Vagina (tissue), 2 donors: ENCODE measurements around the gene CAB39. TPM values are rescaled to one million over a fixed set of nuclear protein-coding genes. Genes with fewer than 3 reads are reported as not detected.
A peak's percentile ranks its signal among the peaks of the same experiment; 100 is the strongest.

Experiments used
- DNase-seq, 2 donors: peaks; one replicate each; pipeline ENCODE4 v3.0.0-alpha.2; 2017; ENCODE audit errors: extremely low spot score in 2 of 2
- H3K27ac ChIP-seq: fragments of 200-600 bp; sonication (generic); one replicate; pipeline ENCODE4 v1.5.1; 2019
- H3K27me3 ChIP-seq: fragments of 200-600 bp; sonication (generic); one replicate; pipeline ENCODE4 v1.5.1; 2019
- H3K36me3 ChIP-seq, 2 donors: fragments of 200-600 bp; sonication (generic); one replicate each; pipeline ENCODE4 v1.5.1; 2017 to 2019
- H3K4me1 ChIP-seq: fragments of 200-600 bp; sonication (generic); one replicate; pipeline ENCODE4 v1.5.1; 2019
- H3K4me3 ChIP-seq, 2 donors: fragments of 200-600 bp; sonication (generic); 1 replicate in 1 of 2; 2 replicates in 1 of 2; pipeline ENCODE4 v1.5.1; 2016 to 2019
- H3K9me3 ChIP-seq: fragments of 200-600 bp; sonication (generic); one replicate; pipeline ENCODE4 v1.5.1; 2019
- CTCF ChIP-seq, 3 experiments: fragments of 450-650 bp in 2 of 3; fragments of 200-600 bp in 1 of 3; sonication (generic) in 1 of 3; IDR thresholded peaks; one replicate each; pipeline ENCODE4 v1.5.1; 2017 to 2019; ENCODE audit warnings: antibody characterized with exemption in 3 of 3, mild to moderate bottlenecking in 2 of 3, moderate library complexity in 2 of 3
- POLR2A ChIP-seq, 2 donors: fragments of 450-650 bp; IDR thresholded peaks; one replicate each; pipeline ENCODE4 v1.6.1; 2017; ENCODE audit warnings: antibody characterized with exemption in 2 of 2, mild to moderate bottlenecking in 2 of 2, moderate library complexity in 2 of 2
- POLR2AphosphoS5 ChIP-seq, 2 donors: sonication (generic); formaldehyde crosslinking; IDR thresholded peaks; one replicate each; pipeline ENCODE4 v1.9.0; 2017; ENCODE audit warnings: antibody characterized with exemption in 2 of 2, mild to moderate bottlenecking in 2 of 2, low read depth in 1 of 2; ENCODE audit not compliant: insufficient read depth in 1 of 2
- intact Hi-C: fragments of 100-400 bp; cut with DNase I; formaldehyde crosslinking; loops from one replicate; pipeline ENCODE4 v1.15.1; 2023
- total RNA-seq: library from RNA; depleted of rRNA; stranded (reverse); fragments of >200 nt; gene quantifications from one replicate; pipeline ENCODE4 v1.2.3, GENCODE V29; 2016

The CAB39 gene
- total RNA-seq, 1 donor from 2014 or later: 59.4 TPM

GRCh38 chr2:230713331-230714135 lies 891 bp downstream of the CAB39 start:
- H3K4me3 ChIP-seq: peak overlapping the region; percentile 83 to 95
- peaks cover 51% of the 10 kb centered on the region for H3K4me1 ChIP-seq
- DNase-seq: no peak
- H3K9me3 ChIP-seq: no peaks in the 10 kb centered on the region
- intact Hi-C loops: loop anchor here (2.0 kb wide), 1 partner anchor 85 kb away; no protein-coding TSS in a partner anchor
- no peaks in the 10 kb centered on the region for H3K27me3 ChIP-seq
- peak overlapping the region; percentile 95 for H3K27ac ChIP-seq
- TF ChIP-seq POLR2AphosphoS5 (IDR thresholded peaks at IDR 0.05; ENCODE audit: insufficient read depth in 1 of 2, low read depth in 1 of 2): no peak
- no peaks in the 10 kb centered on the region for H3K36me3 ChIP-seq

GRCh38 chr2:230714136-230714480 lies 1.5 kb downstream of the CAB39 start:
- H3K27ac ChIP-seq: peak overlapping the region; percentile 95
- peak overlapping the region; percentile 83 to 95 for H3K4me3 ChIP-seq
- peaks cover 57% of the 10 kb centered on the region for H3K4me1 ChIP-seq
- TF ChIP-seq CTCF (IDR thresholded peaks at IDR 0.05) (no peak), POLR2AphosphoS5 (IDR thresholded peaks at IDR 0.05; ENCODE audit: insufficient read depth in 1 of 2, low read depth in 1 of 2) (peak in 1 of 2 donors; percentile 24)
- DNase-seq: no peak
- H3K9me3 ChIP-seq: no peaks in the 10 kb centered on the region
- no peaks in the 10 kb centered on the region for H3K36me3 ChIP-seq
- H3K27me3 ChIP-seq: no peaks in the 10 kb centered on the region
- intact Hi-C loops: no loop called here

GRCh38 chr2:230715201-230715600 lies 2.6 kb downstream of the CAB39 start:
- intact Hi-C loops: no loop called here
- no peak for DNase-seq
- Histone ChIP-seq H3K4me1 (peaks cover 68% of the 10 kb centered on the region), H3K9me3 (no peaks in the 10 kb centered on the region), H3K36me3 (no peaks in the 10 kb centered on the region), H3K4me3 (peak overlapping the region in 1 of 2 donors; percentile 95), H3K27ac (no peak overlapping the region), H3K27me3 (no peaks in the 10 kb centered on the region)
- no peak for TF ChIP-seq POLR2AphosphoS5 (IDR thresholded peaks at IDR 0.05; ENCODE audit: insufficient read depth in 1 of 2, low read depth in 1 of 2)
- no peak for TF ChIP-seq POLR2A (IDR thresholded peaks at IDR 0.05)
- TF ChIP-seq CTCF (IDR thresholded peaks at IDR 0.05): no peak

GRCh38 chr2:230716588-230716987 lies 3.9 kb downstream of the CAB39 start:
- DNase-seq: no peak
- Histone ChIP-seq H3K36me3 (peaks cover 0 to 10% of the 10 kb centered on the region in 2 donors), H3K27ac (no peak overlapping the region), H3K4me1 (peaks cover 79% of the 10 kb centered on the region), H3K4me3 (no peak overlapping the region), H3K9me3 (no peaks in the 10 kb centered on the region), H3K27me3 (no peaks in the 10 kb centered on the region)
- no peak for TF ChIP-seq CTCF (IDR thresholded peaks at IDR 0.05)
- TF ChIP-seq POLR2AphosphoS5 (IDR thresholded peaks at IDR 0.05; ENCODE audit: insufficient read depth in 1 of 2, low read depth in 1 of 2): no peak
- TF ChIP-seq POLR2A (IDR thresholded peaks at IDR 0.05): no peak
- intact Hi-C loops: no loop called here

GRCh38 chr2:230717600-230717999 lies 5.0 kb downstream of the CAB39 start:
- H3K27me3 ChIP-seq: no peaks in the 10 kb centered on the region
- no peak overlapping the region for H3K27ac ChIP-seq
- peaks cover 77% of the 10 kb centered on the region for H3K4me1 ChIP-seq
- intact Hi-C loops: no loop called here
- H3K4me3 ChIP-seq: no peak overlapping the region
- TF ChIP-seq POLR2A (IDR thresholded peaks at IDR 0.05): no peak
- TF ChIP-seq POLR2AphosphoS5 (IDR thresholded peaks at IDR 0.05; ENCODE audit: insufficient read depth in 1 of 2, low read depth in 1 of 2): no peak
- TF ChIP-seq CTCF (IDR thresholded peaks at IDR 0.05): no peak
- DNase-seq: no peak
- H3K36me3 ChIP-seq: peaks cover 0 to 10% of the 10 kb centered on the region in 2 donors
- no peaks in the 10 kb centered on the region for H3K9me3 ChIP-seq
